ENCODE data around the gene CDC34. TPM values are rescaled to one million over a fixed set of nuclear protein-coding genes. Genes with fewer than 3 reads are reported as not detected.

CDC34 gene
- 10 to 100 TPM; 41.1 to 45.8 TPM for total RNA-seq
- long read RNA-seq, donor 1, transcript CDC34-201 (5 exons, 1,471 nt), result major isoform, 34 of 47 reads
- long read RNA-seq, donor 1, partial matches to known transcripts, result 8 of 47 reads
- long read RNA-seq, donor 1, other reads (novel, unspliced or antisense), result 2 of 47 reads
- long read RNA-seq, donor 2, transcript CDC34-201 (5 exons, 1,471 nt), result major isoform, 10 of 22 reads
- long read RNA-seq, donor 2, partial matches to known transcripts, result 8 of 22 reads
- long read RNA-seq, donor 2, other reads (novel, unspliced or antisense), result 4 of 22 reads

- DNase-seq (ENCODE audit: low spot score), result no peak
- intact Hi-C loops (cut with DNase I), result no loop called here
Measured at GRCh38 chr19:531753-532560, at the start of gene CDC34. Gene CDC34 (plus strand): TSS chr19:531760. CDS start chr19:531932, 172 bp downstream.

GRCh38 chr19:482186-483041 is 49.1 kb upstream of the CDC34 start:
- intact Hi-C loops (cut with DNase I), result no loop called here
- DNase-seq (ENCODE audit: low spot score), result peak; percentile 68

GRCh38 chr19:483332-484072 is 48.1 kb upstream of the CDC34 start:
- intact Hi-C loops (cut with DNase I), result no loop called here
- DNase-seq (ENCODE audit: low spot score), result peak; percentile 58

- no peak for DNase-seq (ENCODE audit: low spot score)
- intact Hi-C loops (cut with DNase I), result no loop called here
Measured at GRCh38 chr19:484494-484893, 47.1 kb upstream of the CDC34 start.

- no peak for DNase-seq (ENCODE audit: low spot score)
- intact Hi-C loops (cut with DNase I), result no loop called here
Measured at GRCh38 chr19:485077-485476, 46.5 kb upstream of the CDC34 start.

GRCh38 chr19:485583-486236 is 45.9 kb upstream of the CDC34 start:
- DNase-seq (ENCODE audit: low spot score), result peak; percentile 89
- intact Hi-C loops (cut with DNase I), result no loop called here

- peak; percentile 99 for DNase-seq (ENCODE audit: low spot score)
- intact Hi-C loops (cut with DNase I), result no loop called here
Measured at GRCh38 chr19:488505-489417, 42.8 kb upstream of the CDC34 start.

- intact Hi-C loops (cut with DNase I), result no loop called here
- DNase-seq (ENCODE audit: low spot score), result no peak
Measured at GRCh38 chr19:489418-490196, 42.0 kb upstream of the CDC34 start.

- intact Hi-C loops (cut with DNase I), result no loop called here
- DNase-seq (ENCODE audit: low spot score), result no peak
Measured at GRCh38 chr19:491146-491741, 40.3 kb upstream of the CDC34 start.

GRCh38 chr19:492091-492531 is 39.4 kb upstream of the CDC34 start:
- intact Hi-C loops (cut with DNase I), result no loop called here
- DNase-seq (ENCODE audit: low spot score), result no peak

GRCh38 chr19:493391-494170 is 38.0 kb upstream of the CDC34 start:
- no peak for DNase-seq (ENCODE audit: low spot score)

GRCh38 chr19:494171-495080 is 37.1 kb upstream of the CDC34 start:
- DNase-seq (ENCODE audit: low spot score), result no peak
- intact Hi-C loops (cut with DNase I), result no loop called here

More at GRCh38 chr19:493391-494170, 38.0 kb upstream of the CDC34 start:
- intact Hi-C loops (cut with DNase I), result no loop called here

GRCh38 chr19:495081-495401 is 36.5 kb upstream of the CDC34 start:
- DNase-seq (ENCODE audit: low spot score), result no peak
- intact Hi-C loops (cut with DNase I), result no loop called here

- DNase-seq (ENCODE audit: low spot score), result no peak
- intact Hi-C loops (cut with DNase I), result no loop called here
Measured at GRCh38 chr19:495402-496111, 36.0 kb upstream of the CDC34 start.

All from posterior vena cava (tissue), 2 donors.